Activated CD4-positive, CD25-positive, alpha-beta regulatory T cell (primary cell): ENCODE data around the gene CTTNBP2.

Experiments used
- DNase-seq, 4 experiments: peaks; one replicate each; lab custom pipeline; 2025; lab: John Stamatoyannopoulos, UW

CTTNBP2 gene

GRCh38 chr7:117685795-117686194, 187.4 kb downstream of the CTTNBP2 start:
- no peak for DNase-seq

GRCh38 chr7:117683430-117684175, 189.6 kb downstream of the CTTNBP2 start:
- DNase-seq: no peak

GRCh38 chr7:117682681-117683385, 190.4 kb downstream of the CTTNBP2 start:
- no peak for DNase-seq

- DNase-seq: no peak
Observed at GRCh38 chr7:117679120-117679519, 194.1 kb downstream of the CTTNBP2 start.

- DNase-seq: no peak
Observed at GRCh38 chr7:117675497-117676435, 197.5 kb downstream of the CTTNBP2 start.

- DNase-seq: no peak
Observed at GRCh38 chr7:117674617-117675016, 198.6 kb downstream of the CTTNBP2 start.

- DNase-seq: no peak
Observed at GRCh38 chr7:117673839-117674238, 199.4 kb downstream of the CTTNBP2 start.

GRCh38 chr7:117673367-117673766, 199.9 kb downstream of the CTTNBP2 start:
- DNase-seq: no peak

- DNase-seq: no peak
Observed at GRCh38 chr7:117672453-117672852, 200.8 kb downstream of the CTTNBP2 start.

GRCh38 chr7:117669818-117670217, 203.4 kb downstream of the CTTNBP2 start:
- DNase-seq: no peak

- no peak for DNase-seq
Observed at GRCh38 chr7:117667456-117667855, 205.8 kb downstream of the CTTNBP2 start.

- DNase-seq: no peak
Observed at GRCh38 chr7:117666689-117667088, 206.6 kb downstream of the CTTNBP2 start.

GRCh38 chr7:117666031-117666430, 207.2 kb downstream of the CTTNBP2 start:
- no peak for DNase-seq

- DNase-seq: no peak
Observed at GRCh38 chr7:117665368-117665767, 207.9 kb downstream of the CTTNBP2 start.

- DNase-seq: no peak
Observed at GRCh38 chr7:117664047-117664446, 209.2 kb downstream of the CTTNBP2 start.

- no peak for DNase-seq
Observed at GRCh38 chr7:117661328-117661727, 211.9 kb downstream of the CTTNBP2 start.
